Neural cell (in vitro differentiated cells): ENCODE data around the gene SLAMF7.

Source experiments
- EP300 ChIP-seq: fragments of 450-650 bp; conservative IDR thresholded peaks from 2 replicates; pipeline ENCODE4 v1.6.1; 2014; ENCODE audit warnings: antibody characterized with exemption, mild to moderate bottlenecking, moderate library complexity; ENCODE audit not compliant: poor library complexity, severe bottlenecking
- EZH2 ChIP-seq: fragments of 200-600, 300-800 bp; shearing (Covaris generic), sonication (generic); IDR thresholded peaks from 2 replicates; pipeline ENCODE4 v1.6.1; 2014; ENCODE audit warnings: antibody characterized with exemption, low read length, borderline replicate concordance, mild to moderate bottlenecking; ENCODE audit not compliant: insufficient read depth, poor library complexity, severe bottlenecking
- MXI1 ChIP-seq: fragments of 450-650 bp; conservative IDR thresholded peaks from 2 replicates; pipeline ENCODE4 v1.6.1; 2014; ENCODE audit warnings: antibody characterized with exemption, mild to moderate bottlenecking; ENCODE audit not compliant: poor library complexity, severe bottlenecking
- POLR2AphosphoS5 ChIP-seq: IDR thresholded peaks from 2 replicates; pipeline ENCODE4 v1.6.1; 2012
- SMC3 ChIP-seq: fragments of 450-650 bp; conservative IDR thresholded peaks from 2 replicates; pipeline ENCODE4 v1.6.1; 2014; ENCODE audit warnings: antibody characterized with exemption, mild to moderate bottlenecking, moderate library complexity; ENCODE audit not compliant: poor library complexity
- TF ChIP-seq, protein P1 (sequence below): IDR thresholded peaks from 2 replicates; pipeline ENCODE4 v1.6.1; 2012; ENCODE audit warnings: borderline replicate concordance
- TF ChIP-seq, protein P2 (sequence below): fragments of 450-650 bp; IDR thresholded peaks from 2 replicates; pipeline ENCODE4 v1.5.1; 2014; ENCODE audit warnings: antibody characterized with exemption, mild to moderate bottlenecking, moderate library complexity; ENCODE audit not compliant: poor library complexity, severe bottlenecking

DNA sequence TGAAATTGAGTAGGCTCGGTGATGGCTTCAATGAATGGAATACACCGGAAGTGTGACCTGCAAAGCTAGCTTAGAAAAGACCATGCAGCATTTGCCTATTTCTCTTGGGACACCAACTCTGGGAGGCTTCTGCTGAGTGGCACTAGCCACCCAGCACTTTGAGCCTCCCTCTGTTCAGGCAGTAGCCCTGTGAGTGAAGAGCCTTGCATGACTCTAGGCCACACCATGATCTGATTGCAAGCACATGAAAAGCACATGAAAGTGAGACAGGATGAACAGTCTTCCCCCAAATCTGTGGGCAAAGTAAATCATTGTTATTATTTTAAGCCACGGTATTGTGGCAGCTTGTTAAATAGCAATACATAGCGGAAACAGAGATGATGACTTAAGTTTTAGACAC is 30.2 kb upstream of the SLAMF7 start:
- TF ChIP-seq MXI1 (no peak), POLR2AphosphoS5 (no peak), SMC3 (no peak), EZH2 (no peak), EP300 (no peak)
- TF ChIP-seq, protein P1, sequence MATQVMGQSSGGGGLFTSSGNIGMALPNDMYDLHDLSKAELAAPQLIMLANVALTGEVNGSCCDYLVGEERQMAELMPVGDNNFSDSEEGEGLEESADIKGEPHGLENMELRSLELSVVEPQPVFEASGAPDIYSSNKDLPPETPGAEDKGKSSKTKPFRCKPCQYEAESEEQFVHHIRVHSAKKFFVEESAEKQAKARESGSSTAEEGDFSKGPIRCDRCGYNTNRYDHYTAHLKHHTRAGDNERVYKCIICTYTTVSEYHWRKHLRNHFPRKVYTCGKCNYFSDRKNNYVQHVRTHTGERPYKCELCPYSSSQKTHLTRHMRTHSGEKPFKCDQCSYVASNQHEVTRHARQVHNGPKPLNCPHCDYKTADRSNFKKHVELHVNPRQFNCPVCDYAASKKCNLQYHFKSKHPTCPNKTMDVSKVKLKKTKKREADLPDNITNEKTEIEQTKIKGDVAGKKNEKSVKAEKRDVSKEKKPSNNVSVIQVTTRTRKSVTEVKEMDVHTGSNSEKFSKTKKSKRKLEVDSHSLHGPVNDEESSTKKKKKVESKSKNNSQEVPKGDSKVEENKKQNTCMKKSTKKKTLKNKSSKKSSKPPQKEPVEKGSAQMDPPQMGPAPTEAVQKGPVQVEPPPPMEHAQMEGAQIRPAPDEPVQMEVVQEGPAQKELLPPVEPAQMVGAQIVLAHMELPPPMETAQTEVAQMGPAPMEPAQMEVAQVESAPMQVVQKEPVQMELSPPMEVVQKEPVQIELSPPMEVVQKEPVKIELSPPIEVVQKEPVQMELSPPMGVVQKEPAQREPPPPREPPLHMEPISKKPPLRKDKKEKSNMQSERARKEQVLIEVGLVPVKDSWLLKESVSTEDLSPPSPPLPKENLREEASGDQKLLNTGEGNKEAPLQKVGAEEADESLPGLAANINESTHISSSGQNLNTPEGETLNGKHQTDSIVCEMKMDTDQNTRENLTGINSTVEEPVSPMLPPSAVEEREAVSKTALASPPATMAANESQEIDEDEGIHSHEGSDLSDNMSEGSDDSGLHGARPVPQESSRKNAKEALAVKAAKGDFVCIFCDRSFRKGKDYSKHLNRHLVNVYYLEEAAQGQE: no peak
- TF ChIP-seq, protein P2, sequence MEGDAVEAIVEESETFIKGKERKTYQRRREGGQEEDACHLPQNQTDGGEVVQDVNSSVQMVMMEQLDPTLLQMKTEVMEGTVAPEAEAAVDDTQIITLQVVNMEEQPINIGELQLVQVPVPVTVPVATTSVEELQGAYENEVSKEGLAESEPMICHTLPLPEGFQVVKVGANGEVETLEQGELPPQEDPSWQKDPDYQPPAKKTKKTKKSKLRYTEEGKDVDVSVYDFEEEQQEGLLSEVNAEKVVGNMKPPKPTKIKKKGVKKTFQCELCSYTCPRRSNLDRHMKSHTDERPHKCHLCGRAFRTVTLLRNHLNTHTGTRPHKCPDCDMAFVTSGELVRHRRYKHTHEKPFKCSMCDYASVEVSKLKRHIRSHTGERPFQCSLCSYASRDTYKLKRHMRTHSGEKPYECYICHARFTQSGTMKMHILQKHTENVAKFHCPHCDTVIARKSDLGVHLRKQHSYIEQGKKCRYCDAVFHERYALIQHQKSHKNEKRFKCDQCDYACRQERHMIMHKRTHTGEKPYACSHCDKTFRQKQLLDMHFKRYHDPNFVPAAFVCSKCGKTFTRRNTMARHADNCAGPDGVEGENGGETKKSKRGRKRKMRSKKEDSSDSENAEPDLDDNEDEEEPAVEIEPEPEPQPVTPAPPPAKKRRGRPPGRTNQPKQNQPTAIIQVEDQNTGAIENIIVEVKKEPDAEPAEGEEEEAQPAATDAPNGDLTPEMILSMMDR: no peak
